Cortex of kidney (tissue), 1 donor: ENCODE results near the gene MLLT3.
"Not testable (repeated sequence)": the region's sequence is repeated elsewhere in the genome, so short reads cannot be mapped to it uniquely, and the experiment has no call there.

Source experiments
- DNase-seq: peaks from one replicate; lab custom pipeline; 2025; lab: John Stamatoyannopoulos, UW

Gene MLLT3

GRCh38 chr9:20622330-20623020 lies at the start of gene MLLT3:
MLLT3 (minus strand) TSS chr9:20622499.
- DNase-seq, result peak; percentile 84

GRCh38 chr9:20671635-20672034 lies 49.3 kb upstream of the MLLT3 start:
- no peak for DNase-seq

- no peak for DNase-seq
Observed at GRCh38 chr9:20670395-20670794, 48.1 kb upstream of the MLLT3 start.

GRCh38 chr9:20664501-20664900 lies 42.2 kb upstream of the MLLT3 start:
- DNase-seq, result no peak

- no peak for DNase-seq
Observed at GRCh38 chr9:20663133-20663532, 40.8 kb upstream of the MLLT3 start.

- DNase-seq, result no peak
Observed at GRCh38 chr9:20662156-20662555, 39.9 kb upstream of the MLLT3 start.

- no peak for DNase-seq
Observed at GRCh38 chr9:20659474-20659967, 37.2 kb upstream of the MLLT3 start.

- no peak for DNase-seq
Observed at GRCh38 chr9:20658677-20659473, 36.6 kb upstream of the MLLT3 start.

- DNase-seq, result not testable (repeated sequence)
Observed at GRCh38 chr9:20658246-20658667, 36.0 kb upstream of the MLLT3 start.

- no peak for DNase-seq
Observed at GRCh38 chr9:20651939-20652338, 29.6 kb upstream of the MLLT3 start.

- DNase-seq, result no peak
Observed at GRCh38 chr9:20650750-20651299, 28.5 kb upstream of the MLLT3 start.

- DNase-seq, result no peak
Observed at GRCh38 chr9:20650313-20650712, 28.0 kb upstream of the MLLT3 start.

GRCh38 chr9:20649381-20649780 lies 27.1 kb upstream of the MLLT3 start:
- no peak for DNase-seq

- DNase-seq, result no peak
Observed at GRCh38 chr9:20646656-20647055, 24.4 kb upstream of the MLLT3 start.

- no peak for DNase-seq
Observed at GRCh38 chr9:20643660-20644059, 21.4 kb upstream of the MLLT3 start.

- DNase-seq, result no peak
Observed at GRCh38 chr9:20642045-20642444, 19.7 kb upstream of the MLLT3 start.

- DNase-seq, result no peak
Observed at GRCh38 chr9:20640331-20641187, 18.3 kb upstream of the MLLT3 start.

- DNase-seq, result no peak
Observed at GRCh38 chr9:20636888-20637440, 14.7 kb upstream of the MLLT3 start.

GRCh38 chr9:20634895-20635294 lies 12.6 kb upstream of the MLLT3 start:
- no peak for DNase-seq

GRCh38 chr9:20632705-20633104 lies 10.4 kb upstream of the MLLT3 start:
- no peak for DNase-seq

GRCh38 chr9:20630241-20630943 lies 8.1 kb upstream of the MLLT3 start:
- no peak for DNase-seq
